Measurements from ENCODE around the gene ATP9B. TPM values are rescaled to one million over a fixed set of nuclear protein-coding genes. Genes with fewer than 3 reads are reported as not detected.
A peak's percentile ranks its signal among the peaks of the same experiment; 100 is the strongest.

ATP9B gene
- total and polyA plus RNA-seq, 10 donors, result 7.5 to 58.4 (median 42.7) TPM

DNA sequence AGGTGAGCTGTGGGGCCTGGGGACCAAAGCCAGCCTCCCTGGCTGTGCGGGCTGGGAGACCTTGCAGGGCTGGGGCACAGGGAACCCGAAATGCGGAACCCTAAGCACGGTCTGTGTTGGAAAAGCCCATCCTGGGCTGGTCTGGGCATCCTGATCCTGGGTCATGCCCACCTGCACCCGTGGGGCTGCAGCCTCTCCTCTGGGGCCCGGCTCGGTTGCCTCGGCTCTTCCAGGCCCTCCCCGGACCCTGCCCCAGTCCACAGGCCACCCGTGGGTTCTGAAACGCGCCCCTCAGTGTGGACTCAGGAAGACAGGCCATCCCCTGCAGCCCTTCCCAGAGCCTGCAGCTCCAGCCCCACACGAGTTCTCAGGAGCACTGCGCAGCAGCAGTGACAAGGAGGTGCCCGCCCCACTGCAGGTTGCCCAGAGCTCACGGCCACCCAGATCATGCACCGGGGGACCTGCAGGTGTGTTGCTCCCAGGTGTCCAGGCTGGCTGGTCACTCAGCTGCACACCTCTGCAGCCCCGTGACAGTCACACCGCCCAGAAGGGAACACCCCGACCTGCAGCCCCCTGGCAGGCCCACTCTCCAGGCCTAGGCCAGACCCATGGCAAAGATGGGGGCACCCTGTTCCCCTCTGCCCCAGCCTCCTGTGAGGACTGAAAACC, 314.3 kb downstream of the ATP9B start:
- TF ChIP-seq, protein P1, sequence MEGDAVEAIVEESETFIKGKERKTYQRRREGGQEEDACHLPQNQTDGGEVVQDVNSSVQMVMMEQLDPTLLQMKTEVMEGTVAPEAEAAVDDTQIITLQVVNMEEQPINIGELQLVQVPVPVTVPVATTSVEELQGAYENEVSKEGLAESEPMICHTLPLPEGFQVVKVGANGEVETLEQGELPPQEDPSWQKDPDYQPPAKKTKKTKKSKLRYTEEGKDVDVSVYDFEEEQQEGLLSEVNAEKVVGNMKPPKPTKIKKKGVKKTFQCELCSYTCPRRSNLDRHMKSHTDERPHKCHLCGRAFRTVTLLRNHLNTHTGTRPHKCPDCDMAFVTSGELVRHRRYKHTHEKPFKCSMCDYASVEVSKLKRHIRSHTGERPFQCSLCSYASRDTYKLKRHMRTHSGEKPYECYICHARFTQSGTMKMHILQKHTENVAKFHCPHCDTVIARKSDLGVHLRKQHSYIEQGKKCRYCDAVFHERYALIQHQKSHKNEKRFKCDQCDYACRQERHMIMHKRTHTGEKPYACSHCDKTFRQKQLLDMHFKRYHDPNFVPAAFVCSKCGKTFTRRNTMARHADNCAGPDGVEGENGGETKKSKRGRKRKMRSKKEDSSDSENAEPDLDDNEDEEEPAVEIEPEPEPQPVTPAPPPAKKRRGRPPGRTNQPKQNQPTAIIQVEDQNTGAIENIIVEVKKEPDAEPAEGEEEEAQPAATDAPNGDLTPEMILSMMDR (IDR thresholded peaks at IDR 0.05 in 8 of 11, conservative IDR thresholded peaks at IDR 0.05 in 3 of 11), result no peak
- TF ChIP-seq POLR2AphosphoS5 (IDR thresholded peaks at IDR 0.05), result peak in 2 of 3 donors; percentile 3 to 30
- Histone ChIP-seq H3K4me3 (no peak overlapping the region), H3K27me3 (replicated peaks in 1 of 7) (peaks cover 0 to 29% (median 0%) of the 10 kb centered on the region in 7 donors), H3K27ac (no peak overlapping the region), H3K4me1 (peaks cover 6 to 36% (median 11%) of the 10 kb centered on the region in 6 donors), H3K36me3 (peaks cover 0 to 13% (median 0%) of the 10 kb centered on the region in 6 donors), H3K9me3 (no peaks in the 10 kb centered on the region)
- peak; percentile 73 for DNase-seq
- intact Hi-C loops (cut with DNase I; ENCODE audit: low total_unique reads), result loop anchor here (5.0 kb wide), 1 partner anchor 149 kb away; no protein-coding TSS in a partner anchor
- WGBS, 5 donors, result 80 to 96% (median 90%) methylated on average over 2 to 20 of the region's 20 CpGs

DNA sequence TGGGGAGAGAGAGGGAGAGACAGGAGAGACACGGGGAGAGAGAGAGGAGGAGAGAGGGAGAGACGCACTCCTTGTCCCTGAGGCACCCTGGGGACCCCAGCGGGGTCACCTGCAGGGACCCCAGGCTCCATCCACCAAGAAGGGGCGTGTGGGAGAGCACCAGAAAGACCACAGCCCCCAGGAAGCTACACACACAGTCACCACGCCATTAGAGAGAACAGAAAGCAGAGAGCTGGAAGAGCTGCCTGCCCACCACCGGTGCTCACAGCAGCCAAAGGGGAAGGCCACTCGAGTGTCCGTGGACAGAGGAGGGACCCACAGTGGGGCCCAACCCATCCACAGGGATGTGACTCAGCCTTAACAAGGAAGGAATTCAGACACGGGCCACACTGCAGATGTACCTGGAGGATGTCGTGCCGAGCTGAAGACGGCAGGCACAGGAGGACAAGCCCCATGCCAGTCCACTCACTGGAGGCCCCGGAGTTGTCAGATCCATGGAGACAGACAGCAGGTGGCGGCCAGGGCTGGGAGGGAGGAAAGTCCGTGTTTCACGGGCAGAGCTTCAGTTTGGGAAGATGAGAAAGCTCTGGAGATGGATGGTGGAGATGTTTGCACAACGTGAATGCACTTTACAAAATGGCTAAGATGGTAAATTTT, 315.1 kb downstream of the ATP9B start:
- WGBS, 5 donors, result 50 to 77% (median 61%) methylated on average over 16 to 17 of the region's 17 CpGs
- intact Hi-C loops (cut with DNase I; ENCODE audit: low total_unique reads), result loop anchor here (5.0 kb wide), 1 partner anchor 148 kb away; no protein-coding TSS in a partner anchor
- H3K27me3 ChIP-seq (replicated peaks in 1 of 7), result peaks cover 0 to 37% (median 5%) of the 10 kb centered on the region in 7 donors
- peak in 2 of 3 donors; percentile 23 to 50 for TF ChIP-seq POLR2AphosphoS5 (IDR thresholded peaks at IDR 0.05)
- TF ChIP-seq, protein P1 (IDR thresholded peaks at IDR 0.05 in 8 of 11, conservative IDR thresholded peaks at IDR 0.05 in 3 of 11), result no peak
- H3K4me1 ChIP-seq, result peaks cover 1 to 32% (median 3%) of the 10 kb centered on the region in 6 donors
- H3K27ac ChIP-seq, result no peak overlapping the region
- H3K4me3 ChIP-seq, result no peak overlapping the region
- peaks cover 0 to 10% (median 0%) of the 10 kb centered on the region in 6 donors for H3K36me3 ChIP-seq
- H3K9me3 ChIP-seq, result no peaks in the 10 kb centered on the region
- peak; percentile 69 for DNase-seq

DNA sequence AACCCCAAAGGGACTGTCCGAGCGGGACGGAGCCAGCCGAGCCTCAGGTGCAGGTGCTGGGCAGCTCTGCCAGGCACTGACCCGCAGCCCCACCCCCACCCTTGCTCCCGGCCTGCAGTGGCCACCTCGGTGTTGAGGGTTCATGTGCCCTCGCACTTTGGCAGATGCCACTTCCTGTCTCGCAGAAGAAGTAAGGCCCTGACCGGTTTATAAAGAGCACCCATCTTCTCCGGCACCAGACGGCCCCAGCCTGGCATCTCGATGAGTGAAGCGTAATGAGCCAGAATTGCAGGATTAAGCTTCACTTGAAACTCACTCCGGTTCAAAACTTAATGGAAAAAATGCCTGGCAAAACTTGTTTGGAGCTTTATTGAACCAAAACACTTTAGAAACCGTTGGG, 315.6 kb downstream of the ATP9B start:
- Histone ChIP-seq H3K27me3 (replicated peaks in 1 of 7) (peaks cover 0 to 42% (median 10%) of the 10 kb centered on the region in 7 donors), H3K4me3 (no peak overlapping the region), H3K4me1 (peaks cover 0 to 27% (median 0%) of the 10 kb centered on the region in 6 donors), H3K9me3 (no peaks in the 10 kb centered on the region), H3K27ac (no peak overlapping the region), H3K36me3 (peaks cover 0 to 6% (median 0%) of the 10 kb centered on the region in 6 donors)
- WGBS, 5 donors, result 67 to 78% (median 71%) methylated on average over 16 of the region's 16 CpGs
- intact Hi-C loops (cut with DNase I; ENCODE audit: low total_unique reads), result loop anchor here (5.0 kb wide), 1 partner anchor 147 kb away; no protein-coding TSS in a partner anchor
- TF ChIP-seq, protein P1 (IDR thresholded peaks at IDR 0.05 in 8 of 11, conservative IDR thresholded peaks at IDR 0.05 in 3 of 11), result no peak
- TF ChIP-seq POLR2A (IDR thresholded peaks at IDR 0.05) (no peak), POLR2AphosphoS5 (IDR thresholded peaks at IDR 0.05) (no peak)
- peak; percentile 56 for DNase-seq

DNA sequence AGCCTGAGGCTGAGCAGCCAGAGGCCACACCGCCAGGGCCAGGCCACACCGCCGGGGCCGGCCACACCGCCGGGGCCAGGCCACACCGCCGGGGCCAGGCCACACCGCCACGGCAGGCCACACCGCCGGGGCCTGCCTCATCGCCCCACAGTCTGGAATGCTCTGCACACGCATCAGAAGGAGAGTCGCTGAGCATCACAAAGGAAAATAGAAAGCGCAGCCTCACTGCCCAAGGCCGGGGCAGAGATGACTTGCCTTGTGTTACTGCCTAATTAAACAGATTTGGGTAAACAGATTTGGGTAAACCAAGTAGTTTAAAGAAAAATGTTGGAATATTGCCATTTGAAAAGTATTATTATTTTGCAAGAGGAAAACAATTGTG, 316.1 kb downstream of the ATP9B start:
- intact Hi-C loops (cut with DNase I; ENCODE audit: low total_unique reads), result no loop called here
- WGBS, 5 donors, result 75 to 92% (median 76%) methylated on average over 8 to 17 of the region's 17 CpGs
- TF ChIP-seq, protein P1 (IDR thresholded peaks at IDR 0.05 in 8 of 11, conservative IDR thresholded peaks at IDR 0.05 in 3 of 11), result no peak
- TF ChIP-seq POLR2AphosphoS5 (IDR thresholded peaks at IDR 0.05), result no peak
- no peak for TF ChIP-seq POLR2A (IDR thresholded peaks at IDR 0.05)
- DNase-seq, result peak; percentile 32
- peaks cover 0 to 44% (median 11%) of the 10 kb centered on the region in 7 donors for H3K27me3 ChIP-seq (replicated peaks in 1 of 7)
- H3K36me3 ChIP-seq, result peaks cover 0 to 1% (median 0%) of the 10 kb centered on the region in 6 donors
- no peaks in the 10 kb centered on the region for H3K9me3 ChIP-seq
- no peak overlapping the region for H3K4me3 ChIP-seq
- H3K4me1 ChIP-seq, result peaks cover 0 to 27% (median 0%) of the 10 kb centered on the region in 6 donors
- H3K27ac ChIP-seq, result no peak overlapping the region

Measured in spleen (tissue), 11 donors.